ENCODE measurements around the gene CHORDC1. TPM values are rescaled to one million over a fixed set of nuclear protein-coding genes. Genes with fewer than 3 reads are reported as not detected.

The CHORDC1 gene
- total and polyA plus RNA-seq, 2 of the 8 experiments (the other 6 are each of a cell fraction or from before 2014, with no cell fraction given) = 28.9 to 97.1 TPM

GRCh38 chr11:90246468-90246867, 23.6 kb upstream of the CHORDC1 start:
- no peak overlapping the region for H3K23ac ChIP-seq (ENCODE audit: insufficient read length)
- H2BK5ac ChIP-seq (ENCODE audit: low read depth, low read length) = no peak overlapping the region
- no peaks in the 10 kb centered on the region for H3K36me3 ChIP-seq (ENCODE audit: control insufficient read depth in 2 of 4, insufficient read depth in 4 of 4, low read length in 3 of 4)
- no peak overlapping the region for H3K14ac ChIP-seq (ENCODE audit: insufficient read length)
- H3K27me3 ChIP-seq (replicated peaks in 1 of 4; ENCODE audit: control insufficient read depth in 3 of 4, extremely low read depth in 1 of 4, insufficient read depth in 3 of 4, low read length in 3 of 4) = no peaks in the 10 kb centered on the region
- no peak overlapping the region for H3K4ac ChIP-seq (replicated peaks; ENCODE audit: insufficient read length, low read depth, low read length)
- H4K91ac ChIP-seq (replicated peaks; ENCODE audit: insufficient read length, low read length) = no peak overlapping the region
- no peak overlapping the region for H4K5ac ChIP-seq (ENCODE audit: insufficient read length, low read depth, low read length)
- no peak overlapping the region for H2AK5ac ChIP-seq (ENCODE audit: low read depth, low read length)
- no peaks in the 10 kb centered on the region for H4K20me1 ChIP-seq (replicated peaks in 1 of 2; ENCODE audit: control insufficient read depth in 1 of 2, insufficient read depth in 2 of 2, low read length in 2 of 2)
- DNase-seq (ENCODE audit: low read depth in 1 of 2, low spot score in 2 of 2) = no peak
- no peak overlapping the region for H3K4me3 ChIP-seq (ENCODE audit: extremely low read depth in 1 of 4, insufficient read depth in 2 of 4, low read depth in 3 of 4, low read length in 4 of 4)
- H2BK12ac ChIP-seq (ENCODE audit: low read depth, low read length) = no peak overlapping the region
- H3K4me1 ChIP-seq (replicated peaks in 1 of 4; ENCODE audit: control insufficient read depth in 3 of 4, insufficient read depth in 4 of 4, low read length in 3 of 4) = peaks cover 0 to 2% (median 1%) of the 10 kb centered on the region in 4 experiments; a peak in 2 of 7 replicates
- H3K79me2 ChIP-seq (ENCODE audit: control insufficient read depth in 1 of 2, insufficient read depth in 2 of 2, low read length in 2 of 2) = no peaks in the 10 kb centered on the region
- no peak overlapping the region for H2BK15ac ChIP-seq (ENCODE audit: low read length)
- no peak overlapping the region for H3K4me2 ChIP-seq (ENCODE audit: insufficient read depth in 1 of 2, low read depth in 2 of 2, low read length in 2 of 2)
- H4K8ac ChIP-seq (ENCODE audit: extremely low read depth, insufficient read depth, low read length) = no peak overlapping the region
- whole genome bisulfite sequencing, 2 experiments (ENCODE audit: extremely low coverage in 1 of 2, insufficient coverage in 1 of 2, insufficient read length in 1 of 2, insufficient replicate concordance in 2 of 2, low coverage in 1 of 2, low lambda C conversion rate in 2 of 2, missing lambda C conversion rate in 1 of 2) = 95% methylated on average over 1 of the region's 1 CpG; no CpG with 5 or more reads in 1 of the 2 experiments
- H3K9me3 ChIP-seq (ENCODE audit: insufficient read depth in 2 of 2, low read depth in 1 of 2, low read length in 1 of 2) = no peaks in the 10 kb centered on the region
- TF ChIP-seq SIX5 (IDR thresholded peaks at IDR 0.05; ENCODE audit: low read depth, low read length) = no peak
- no peak for TF ChIP-seq MAX (IDR thresholded peaks at IDR 0.05)
- no peak for TF ChIP-seq BRCA1 (IDR thresholded peaks at IDR 0.05; ENCODE audit: low read depth, low read length)
- TF ChIP-seq CEBPB (IDR thresholded peaks at IDR 0.05; ENCODE audit: low read depth, low read length) = no peak
- TF ChIP-seq POLR2AphosphoS5 (IDR thresholded peaks at IDR 0.05; ENCODE audit: low read depth, low read length) = no peak
- no peak for TF ChIP-seq ATF3 (IDR thresholded peaks at IDR 0.05; ENCODE audit: insufficient read depth, low read depth, low read length)
- no peak for TF ChIP-seq ASH2L (IDR thresholded peaks at IDR 0.05; ENCODE audit: low read length)
- no peak for TF ChIP-seq SAP30 (IDR thresholded peaks at IDR 0.05; ENCODE audit: insufficient read depth, insufficient replicate concordance, low read length)
- no peaks in the 10 kb centered on the region for H3K23me2 ChIP-seq (ENCODE audit: low read depth, low read length)
- no peak overlapping the region for H2AFZ ChIP-seq (ENCODE audit: low read length)
- no peak for FAIRE-seq
- H3K56ac ChIP-seq (replicated peaks; ENCODE audit: insufficient read length, low read depth, low read length) = no peak overlapping the region
- H3K18ac ChIP-seq (ENCODE audit: extremely low read depth, low read length) = no peak overlapping the region
- no peak overlapping the region for H3K27ac ChIP-seq (ENCODE audit: low read depth, low read length)
- H3K9ac ChIP-seq (replicated peaks in 1 of 4; ENCODE audit: extremely low read depth in 1 of 4, low read depth in 3 of 4, low read length in 3 of 4) = no peak overlapping the region
- CTCF ChIA-PET (ENCODE audit: partially characterized antibody) = interaction anchor here (0.9 to 1.3 kb wide), 2 partner anchors 11 to 42 kb away, joined by 3 to 4 read pairs; no protein-coding TSS in a partner anchor
- POLR2A ChIA-PET (ENCODE audit: partially characterized antibody) = no interaction called here
- H3K79me1 ChIP-seq (ENCODE audit: low read depth, low read length) = no peaks in the 10 kb centered on the region
- no peak overlapping the region for H2BK120ac ChIP-seq (replicated peaks; ENCODE audit: low read depth, low read length)
- no peak overlapping the region for H2BK20ac ChIP-seq (ENCODE audit: low read length)
